Caki2 (cell line): Measurements from ENCODE around the gene TBC1D14. TPM values are rescaled to one million over a fixed set of nuclear protein-coding genes. Genes with fewer than 3 reads are reported as not detected.
A peak's percentile ranks its signal among the peaks of the same experiment; 100 is the strongest.
"Not testable (repeated sequence)": the region's sequence is repeated elsewhere in the genome, so short reads cannot be mapped to it uniquely, and the experiment has no call there.

Experiments
- DNase-seq: peaks from one replicate; pipeline ENCODE4 v3.0.0-alpha.2; 2015; ENCODE audit warnings: low read depth
- in situ Hi-C: cut with HindIII; loops from 2 replicates; pipeline ENCODE4 v1.10.0; 2016; ENCODE audit warnings: low sequenced_read_pairs, low pct_unique_long_range_greater_than_20kb, mixed read lengths
- total RNA-seq: library from RNA; depleted of rRNA; stranded (reverse); fragments of >200 nt; shearing (Covaris generic); gene quantifications from 2 replicates; pipeline ENCODE4 v1.2.3, GENCODE V29; 2014; ENCODE audit warnings: low replicate concordance; rRNA removed

The TBC1D14 gene
- total RNA-seq, 1 experiment from 2014 or later = 78.4 TPM

GRCh38 chr4:7073526-7074390, 164.1 kb downstream of the TBC1D14 start:
- in situ Hi-C loops = no loop called here

DNA sequence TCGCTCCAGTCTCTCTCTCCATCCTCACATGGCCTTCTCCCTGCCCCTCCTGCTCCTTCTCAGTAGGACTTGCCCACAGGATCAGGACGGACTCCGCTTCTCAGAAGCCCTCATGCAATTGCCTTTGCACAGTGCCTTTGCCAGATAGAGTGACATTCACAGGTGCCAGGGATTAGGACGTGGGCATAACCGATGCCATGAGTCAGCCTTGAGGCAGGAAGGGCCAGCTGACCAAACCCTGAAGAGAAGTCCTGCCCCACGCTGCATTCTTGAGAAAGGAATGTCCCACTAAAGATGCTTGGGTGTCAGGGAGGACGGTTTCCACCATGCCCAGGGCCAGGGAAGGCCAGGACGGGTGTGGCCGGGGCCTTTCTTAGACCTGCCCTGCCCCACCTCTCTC, 164.8 kb downstream of the TBC1D14 start:
- no peak for DNase-seq

More at GRCh38 chr4:7073526-7074390, 164.1 kb downstream of the TBC1D14 start:
- DNase-seq = peak; percentile 43

GRCh38 chr4:7075962-7076695, 166.5 kb downstream of the TBC1D14 start:
- DNase-seq = no peak
- in situ Hi-C loops = no loop called here

More for the DNA sequence above, 164.8 kb downstream of the TBC1D14 start:
- in situ Hi-C loops = no loop called here

GRCh38 chr4:7076696-7077082, 167.1 kb downstream of the TBC1D14 start:
- DNase-seq = no peak
- in situ Hi-C loops = no loop called here

GRCh38 chr4:7077371-7077770, 167.7 kb downstream of the TBC1D14 start:
- in situ Hi-C loops = no loop called here
- no peak for DNase-seq

DNA sequence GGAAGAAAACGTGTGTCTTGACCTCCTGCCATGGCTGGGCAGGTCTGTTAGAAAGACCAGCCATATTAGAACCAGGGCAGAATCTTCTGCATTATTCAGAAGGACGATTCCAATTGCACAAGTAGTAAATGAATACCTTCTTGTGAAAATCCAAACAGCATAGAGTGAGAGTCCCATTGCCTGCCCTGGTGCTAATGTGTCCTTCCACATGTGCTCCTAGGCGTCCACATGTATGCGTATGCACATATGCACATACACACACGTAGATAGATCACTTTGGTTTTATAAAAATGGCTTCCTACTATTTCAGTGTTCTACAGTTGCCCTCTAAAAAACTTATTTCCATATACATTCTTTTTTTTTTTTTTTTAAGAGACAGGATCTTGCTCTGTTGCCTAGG, 168.4 kb downstream of the TBC1D14 start:
- DNase-seq = no peak
- in situ Hi-C loops = no loop called here

GRCh38 chr4:7079483-7079882, 169.9 kb downstream of the TBC1D14 start:
- DNase-seq, in situ Hi-C loops: not testable (repeated sequence)

GRCh38 chr4:7079909-7080308, 170.3 kb downstream of the TBC1D14 start:
- in situ Hi-C loops, DNase-seq: not testable (repeated sequence)

Other genes starting within 250 kb of the TBC1D14 start
- gene S100P, start 215.9 kb upstream of the TBC1D14 start, total RNA-seq = not detected in 2 replicates
- gene MRFAP1L1, start 200.0 kb upstream of the TBC1D14 start, total RNA-seq = 43.6 and 58.4 TPM in 2 replicates
- 55.4 and 62.2 TPM in 2 replicates for gene BLOC1S4, start 193.7 kb upstream of the TBC1D14 start, total RNA-seq
- 6.2 and 33.7 TPM in 2 replicates for gene KIAA0232, start 127.1 kb upstream of the TBC1D14 start, total RNA-seq
- 9.0 and 10.9 TPM in 2 replicates for gene TADA2B, start 133.5 kb downstream of the TBC1D14 start, total RNA-seq
- gene GRPEL1, start 158.2 kb downstream of the TBC1D14 start, total RNA-seq = 20.2 and 23.0 TPM in 2 replicates